Fibroblast of skin of back (primary cell): ENCODE measurements around the gene CRACR2A.

Experiments used
- DNase-seq: peaks from one replicate; pipeline ENCODE4 v3.0.0-alpha.2; 2013

CRACR2A gene

GRCh38 chr12:3681595-3682061 is 71.3 kb downstream of the CRACR2A start:
- no peak for DNase-seq

GRCh38 chr12:3680919-3681594 is 71.9 kb downstream of the CRACR2A start:
- no peak for DNase-seq

GRCh38 chr12:3679831-3680230 is 73.1 kb downstream of the CRACR2A start:
- DNase-seq = no peak

GRCh38 chr12:3677609-3678008 is 75.3 kb downstream of the CRACR2A start:
- DNase-seq = no peak

- no peak for DNase-seq
Observed at GRCh38 chr12:3673981-3674708, 78.8 kb downstream of the CRACR2A start.

- no peak for DNase-seq
Observed at GRCh38 chr12:3672113-3672509, 80.8 kb downstream of the CRACR2A start.

GRCh38 chr12:3671330-3672112 is 81.4 kb downstream of the CRACR2A start:
- DNase-seq = no peak

- DNase-seq = no peak
Observed at GRCh38 chr12:3670083-3670620, 82.8 kb downstream of the CRACR2A start.

- DNase-seq = no peak
Observed at GRCh38 chr12:3669594-3669993, 83.3 kb downstream of the CRACR2A start.

- DNase-seq = no peak
Observed at GRCh38 chr12:3668479-3669165, 84.3 kb downstream of the CRACR2A start.

- DNase-seq = no peak
Observed at GRCh38 chr12:3667485-3667884, 85.4 kb downstream of the CRACR2A start.

- DNase-seq = no peak
Observed at GRCh38 chr12:3666441-3666840, 86.5 kb downstream of the CRACR2A start.

GRCh38 chr12:3662521-3662921 is 90.4 kb downstream of the CRACR2A start:
- peak; percentile 31 for DNase-seq

GRCh38 chr12:3661028-3661427 is 91.9 kb downstream of the CRACR2A start:
- no peak for DNase-seq

GRCh38 chr12:3658327-3659163 is 94.4 kb downstream of the CRACR2A start:
- peak; percentile 40 for DNase-seq

GRCh38 chr12:3656946-3657622 is 95.8 kb downstream of the CRACR2A start:
- DNase-seq = no peak

GRCh38 chr12:3655328-3655900 is 97.5 kb downstream of the CRACR2A start:
- DNase-seq = peak; percentile 15

GRCh38 chr12:3651585-3652424 is 101.1 kb downstream of the CRACR2A start:
- DNase-seq = no peak

GRCh38 chr12:3647504-3647903 is 105.4 kb downstream of the CRACR2A start:
- DNase-seq = no peak
